Aorta (tissue), 5 donors: ENCODE data around the gene PSMB5. TPM values are rescaled to one million over a fixed set of nuclear protein-coding genes. Genes with fewer than 3 reads are reported as not detected.
A peak's percentile ranks its signal among the peaks of the same experiment; 100 is the strongest.

Experiments
- ATAC-seq: fragments of 200-7000 bp; cut with Tn5 transposase; one replicate; pipeline ENCODE4 v1.9.1; 2022; ENCODE audit warnings: moderate library complexity; ENCODE audit not compliant: low FRiP score
- DNase-seq, 2 donors: peaks; one replicate each; pipeline ENCODE4 v3.0.0-alpha.2; 2020
- H3K27ac ChIP-seq, 2 donors: one replicate each; pipeline ENCODE4 v1.5.1; 2013; ENCODE audit warnings: low read length in 2 of 2, mild to moderate bottlenecking in 2 of 2, moderate library complexity in 2 of 2, control low read depth in 1 of 2, inconsistent platforms in 1 of 2, low read depth in 1 of 2
- H3K27me3 ChIP-seq, 2 donors: one replicate each; pipeline ENCODE4 v1.6.1; 2013; ENCODE audit warnings: control low read depth in 1 of 2, low read length in 1 of 2, mild to moderate bottlenecking in 1 of 2, moderate library complexity in 1 of 2; ENCODE audit not compliant: insufficient read depth in 2 of 2, control insufficient read depth in 1 of 2
- H3K36me3 ChIP-seq, 2 donors: one replicate each; pipeline ENCODE4 v1.6.1; 2013; ENCODE audit warnings: control low read depth in 1 of 2, low read length in 1 of 2, mild to moderate bottlenecking in 1 of 2; ENCODE audit not compliant: insufficient read depth in 2 of 2, control insufficient read depth in 1 of 2
- H3K4me1 ChIP-seq, 2 donors: one replicate each; pipeline ENCODE4 v1.6.1; 2013; ENCODE audit warnings: low read length in 2 of 2, control low read depth in 1 of 2, mild to moderate bottlenecking in 1 of 2, moderate library complexity in 1 of 2; ENCODE audit not compliant: insufficient read depth in 2 of 2, control insufficient read depth in 1 of 2
- H3K4me3 ChIP-seq, 2 donors: one replicate each; pipeline ENCODE4 v1.5.1; 2013; ENCODE audit warnings: low read length in 2 of 2, control low read depth in 1 of 2, mild to moderate bottlenecking in 1 of 2
- H3K9me3 ChIP-seq: one replicate; pipeline ENCODE4 v1.6.1; 2013; ENCODE audit warnings: mild to moderate bottlenecking, low read length; ENCODE audit not compliant: control insufficient read depth
- WGBS, 2 donors: extraction: QIAGEN DNeasy Blood & Tissue Kit; methylation state at CpG; one replicate each; pipeline ENCODE4 v1.1.7; 2013; 5-methylcytosine and 5-hydroxymethylcytosine counted together
- intact Hi-C, 2 donors: fragments of 100-400 bp; cut with DNase I; formaldehyde crosslinking; loops; one replicate each; pipeline versions ENCODE4 v1.14.2 to v1.15.0; 2022
- long read RNA-seq, 2 donors: library from polyadenylated mRNA; unstranded; transcript quantifications; one replicate each; pipeline ENCODE4 v2.0.0, GENCODE V29; 2020 to 2021
- polyA plus RNA-seq, 2 donors: library from polyadenylated mRNA; stranded (reverse); fragments of 200-250 nt; gene quantifications; one replicate each; pipeline ENCODE4 v1.2.3, GENCODE V29; 2013
- total RNA-seq, 2 donors: library from RNA; stranded (reverse); fragmentation: NEBNext Ultra II Directional; extraction: Animal tissue kit (Norgen Biotek cat#: 25700); gene quantifications; one replicate each; pipeline ENCODE4 v1.2.1, GENCODE V29; 2021
- donor health status: healthy with polysubstance abuse.
- donor health status: Bipolar disorder and iron deficiency.
- donor health status: DM: no; HTN: no; CAD: no.
- donor health status: DM: no; HTN: no; CAD: no.
- donor health status: DM: yes; HTN: yes; CAD: no.

Gene PSMB5
- total RNA-seq (10 to 100 TPM; 67.7 to 68.4 TPM), polyA plus RNA-seq (100 to 1,000 TPM; 103 to 116 TPM)
- long read RNA-seq, donor 1, transcript PSMB5-202 (3 exons, 1,294 nt) = major isoform, 119 of 130 reads
- long read RNA-seq, donor 1, transcript PSMB5-205 (4 exons, 1,117 nt) = minor isoform, 6 of 130 reads
- long read RNA-seq, donor 1, partial matches to known transcripts = 1 of 130 reads
- long read RNA-seq, donor 1, other reads (novel, unspliced or antisense) = 3 of 130 reads
- long read RNA-seq, donor 2, transcript PSMB5-202 (3 exons, 1,294 nt) = major isoform, 39 of 45 reads
- long read RNA-seq, donor 2, partial matches to known transcripts = 0 of 45 reads
- long read RNA-seq, donor 2, other reads (novel, unspliced or antisense) = 3 of 45 reads

DNA sequence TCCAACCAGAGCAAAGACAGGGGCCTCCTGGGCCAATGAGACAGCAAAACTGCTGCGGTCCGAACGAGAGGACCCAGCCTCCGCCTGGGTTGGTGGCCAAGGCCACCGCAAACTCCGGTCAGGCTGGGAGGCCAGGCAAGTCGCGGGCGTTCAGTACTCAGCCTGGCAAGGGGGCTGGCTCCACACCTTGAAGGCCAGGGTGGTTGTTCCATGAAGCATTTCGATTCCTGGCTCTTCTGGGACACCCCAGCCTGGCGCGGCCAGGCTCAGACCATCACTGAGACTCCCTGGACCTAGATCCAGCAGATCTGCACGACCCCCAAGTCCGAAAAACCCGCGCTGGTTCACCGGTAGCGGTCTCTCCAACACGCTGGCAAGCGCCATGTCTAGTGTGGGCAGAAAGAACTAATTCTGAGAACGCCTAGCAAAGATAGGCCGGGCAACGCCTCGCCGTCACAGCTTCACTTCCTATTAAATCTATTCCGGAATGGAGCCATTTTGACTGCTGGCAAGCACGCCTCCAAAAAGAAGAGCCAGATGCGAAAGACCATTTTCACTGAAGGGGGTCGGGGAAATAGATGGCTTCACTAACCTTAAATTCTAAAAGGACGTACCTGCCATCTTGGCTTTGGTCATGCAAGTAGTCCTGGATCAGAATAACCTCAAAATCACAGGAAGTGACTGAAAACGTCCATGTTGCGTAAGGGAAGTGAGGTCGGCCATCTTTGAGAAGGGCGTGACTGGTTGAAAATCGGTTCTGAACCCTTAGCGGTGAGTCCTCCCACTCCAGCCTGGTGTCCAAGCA is at the start of gene PSMB5:
Gene PSMB5 (minus strand): TSS at position 403 of the 805 bp plus-strand sequence. CDS start 19 bp downstream, at position 384.
- intact Hi-C loops = no loop called here
- Histone ChIP-seq H3K4me1 (peaks cover 0 to 3% of the 10 kb centered on the region in 2 donors), H3K36me3 (peaks cover 0 to 3% of the 10 kb centered on the region in 2 donors), H3K4me3 (peak within 1 kb of the TSS; percentile 93 to 94), H3K27me3 (no peaks in the 10 kb centered on the region), H3K27ac (peak within 1 kb of the TSS; percentile 88 to 96), H3K9me3 (no peaks in the 10 kb centered on the region)
- peak; percentile 98 for ATAC-seq
- WGBS, 2 donors = 0 to 1% methylated on average over 36 of the region's 36 CpGs
- DNase-seq = peak; percentile 92 to 93

DNA sequence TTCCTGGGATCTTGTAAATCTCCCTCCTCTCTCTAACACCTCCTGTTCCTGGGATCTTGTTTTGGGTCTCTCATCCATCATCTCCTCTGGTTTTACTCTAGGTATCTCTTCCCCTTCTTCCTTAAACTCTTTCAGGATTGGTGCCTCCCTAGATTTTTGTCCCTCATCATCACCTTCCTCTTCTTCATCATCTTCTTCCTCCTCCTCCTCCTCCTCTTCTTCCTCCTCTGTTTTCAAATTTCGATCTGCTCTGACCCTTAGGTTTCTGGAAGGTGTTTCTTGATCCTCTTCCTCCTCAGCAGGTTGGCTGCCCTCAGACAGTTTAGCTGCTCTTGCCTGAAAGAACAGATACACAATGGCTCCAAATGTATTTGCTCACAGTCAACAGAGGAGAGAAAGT is 45.8 kb upstream of the PSMB5 start:
- 89 to 100% methylated on average over 1 of the region's 1 CpG for WGBS, 2 donors
- ATAC-seq (no peak), DNase-seq (no peak)
- H3K27me3 ChIP-seq = no peaks in the 10 kb centered on the region
- H3K9me3 ChIP-seq = no peaks in the 10 kb centered on the region
- no peak overlapping the region for H3K27ac ChIP-seq
- intact Hi-C loops = no loop called here
- peaks cover 19 to 27% of the 10 kb centered on the region in 2 donors for H3K36me3 ChIP-seq
- H3K4me1 ChIP-seq = no peaks in the 10 kb centered on the region
- H3K4me3 ChIP-seq = no peak overlapping the region

DNA sequence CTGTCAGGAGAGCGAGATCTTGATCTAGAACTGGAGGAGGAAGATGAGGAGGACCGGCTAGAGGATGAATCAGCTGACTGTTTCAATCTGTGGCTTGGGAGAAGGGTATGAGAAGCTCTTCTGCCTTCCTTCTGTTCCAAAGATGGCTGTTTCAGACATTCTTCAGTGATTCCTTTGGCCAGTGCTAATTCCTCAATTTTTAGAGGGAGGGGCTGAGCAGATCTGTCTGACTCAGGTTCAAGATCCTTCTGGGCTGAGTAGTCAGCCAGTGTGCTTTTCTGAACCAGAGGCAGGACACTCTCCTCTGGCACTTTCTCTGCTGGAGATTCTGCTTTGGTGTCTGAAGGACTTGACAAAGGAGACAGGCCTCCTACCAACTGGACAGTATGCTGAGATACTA is 45.0 kb upstream of the PSMB5 start:
- no peaks in the 10 kb centered on the region for H3K27me3 ChIP-seq
- ATAC-seq = no peak
- intact Hi-C loops = no loop called here
- H3K4me3 ChIP-seq = no peak overlapping the region
- WGBS, 2 donors = 90 to 91% methylated on average over 2 of the region's 2 CpGs
- H3K4me1 ChIP-seq = no peaks in the 10 kb centered on the region
- no peaks in the 10 kb centered on the region for H3K9me3 ChIP-seq
- H3K36me3 ChIP-seq = peaks cover 19 to 27% of the 10 kb centered on the region in 2 donors
- no peak overlapping the region for H3K27ac ChIP-seq
- DNase-seq = no peak

DNA sequence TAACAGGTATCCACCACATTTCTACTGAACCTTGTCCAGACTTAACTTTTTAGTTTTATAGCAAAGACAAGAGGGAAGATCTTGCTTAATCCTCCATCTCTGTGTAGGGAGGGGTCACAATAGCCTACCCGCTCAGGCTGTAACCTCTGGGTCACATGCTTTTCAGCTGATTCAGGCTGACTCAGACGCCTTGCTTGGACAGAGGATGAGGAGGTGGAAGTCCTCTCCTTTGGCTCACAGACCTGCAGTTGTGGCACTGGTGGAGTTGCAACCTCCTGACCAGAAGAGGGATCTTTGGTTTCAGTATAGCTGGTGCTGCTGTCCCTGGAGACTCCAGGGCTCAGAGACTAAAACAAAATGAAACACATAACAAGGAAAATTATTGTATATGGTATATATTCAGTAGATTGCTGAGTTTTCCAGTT is 44.0 kb upstream of the PSMB5 start:
- intact Hi-C loops = no loop called here
- DNase-seq = peak in 1 of 2 donors; percentile 88
- peak; percentile 91 for ATAC-seq
- Histone ChIP-seq H3K4me1 (no peaks in the 10 kb centered on the region), H3K27me3 (no peaks in the 10 kb centered on the region), H3K27ac (no peak overlapping the region), H3K36me3 (peaks cover 19 to 27% of the 10 kb centered on the region in 2 donors), H3K4me3 (no peak overlapping the region), H3K9me3 (no peaks in the 10 kb centered on the region)
- 19 to 20% methylated on average over 2 of the region's 2 CpGs for WGBS, 2 donors

DNA sequence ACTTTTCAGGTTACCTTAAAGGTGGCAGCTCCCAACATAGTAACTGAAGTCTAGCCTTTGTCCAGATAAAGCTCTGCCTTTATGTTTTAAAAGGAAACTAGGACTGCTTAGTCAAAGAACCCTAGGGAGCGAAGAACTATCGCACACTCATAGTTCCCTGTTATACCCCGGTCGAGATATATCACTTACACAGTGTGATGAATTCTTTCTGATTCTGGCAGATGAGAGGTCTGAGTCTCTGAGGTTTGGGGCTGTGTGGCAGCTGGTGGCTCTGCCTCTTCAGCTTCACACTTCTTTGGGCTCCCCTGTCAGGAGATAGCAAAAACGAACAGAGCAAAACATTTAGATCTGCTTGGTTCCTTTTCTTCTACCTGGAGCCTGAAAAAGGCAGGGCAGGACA is 43.3 kb upstream of the PSMB5 start:
- intact Hi-C loops = no loop called here
- no peak for DNase-seq
- Histone ChIP-seq H3K9me3 (no peaks in the 10 kb centered on the region), H3K4me3 (no peak overlapping the region), H3K36me3 (peaks cover 19 to 29% of the 10 kb centered on the region in 2 donors), H3K4me1 (no peaks in the 10 kb centered on the region), H3K27ac (peak overlapping the region in 1 of 2 donors; percentile 67), H3K27me3 (no peaks in the 10 kb centered on the region)
- no peak for ATAC-seq
- WGBS, 2 donors = 86 to 87% methylated on average over 5 of the region's 5 CpGs

DNA sequence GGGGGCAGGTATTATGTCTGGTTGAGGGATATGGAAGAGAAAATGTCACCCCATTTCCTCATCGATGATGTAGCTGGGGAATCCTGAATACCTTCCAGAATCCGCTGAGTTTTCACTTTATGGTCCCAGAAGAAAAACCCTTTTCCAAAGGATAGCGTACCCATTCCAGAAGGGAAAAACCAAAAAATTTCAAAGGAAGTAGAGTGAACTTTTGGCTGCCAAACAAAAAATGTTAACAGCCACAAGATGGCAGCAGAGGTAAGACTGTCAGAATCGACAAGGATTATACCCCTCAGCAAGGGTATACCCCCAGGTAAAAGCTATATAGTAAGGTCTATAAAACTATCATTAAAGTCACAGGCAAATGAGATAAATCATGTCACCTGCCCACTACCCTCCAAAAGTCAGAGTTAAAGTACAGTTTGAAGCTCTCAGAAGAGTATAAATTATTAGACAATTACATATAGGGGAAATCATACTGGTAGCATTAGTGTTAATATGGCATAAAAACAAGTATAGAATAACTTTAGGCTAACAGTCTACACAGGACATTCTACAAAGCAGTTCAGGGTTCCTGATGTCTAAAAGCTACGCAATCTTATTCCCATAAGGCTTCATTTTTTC is 42.2 kb upstream of the PSMB5 start:
- Histone ChIP-seq H3K36me3 (peaks cover 19 to 30% of the 10 kb centered on the region in 2 donors), H3K4me3 (no peak overlapping the region), H3K9me3 (no peaks in the 10 kb centered on the region), H3K27me3 (no peaks in the 10 kb centered on the region), H3K4me1 (no peaks in the 10 kb centered on the region), H3K27ac (no peak overlapping the region)
- ATAC-seq (no peak), DNase-seq (no peak)
- intact Hi-C loops = no loop called here
- WGBS, 2 donors = 50 to 55% methylated on average over 5 of the region's 5 CpGs

DNA sequence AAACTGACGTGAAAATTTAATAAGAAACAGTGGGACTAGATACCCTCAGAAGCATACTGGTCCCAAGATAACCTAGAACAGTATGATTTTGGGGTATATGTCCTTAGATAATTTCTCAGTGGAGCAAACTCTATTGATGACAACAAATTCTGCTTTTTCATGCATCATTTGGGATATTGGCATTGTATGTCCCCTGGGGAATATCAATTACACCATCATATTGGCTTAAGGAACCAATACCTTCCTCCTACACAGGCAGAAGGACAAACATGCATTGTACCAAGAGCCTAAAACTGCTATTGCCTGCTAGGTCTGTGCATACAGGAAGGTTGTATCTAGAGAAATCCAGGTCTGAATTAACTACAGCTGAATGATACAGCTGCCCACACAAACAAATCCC is 40.2 kb upstream of the PSMB5 start:
- WGBS, 2 donors = 83 to 87% methylated on average over 1 of the region's 1 CpG
- intact Hi-C loops = no loop called here
- ATAC-seq (no peak), DNase-seq (no peak)
- H3K27ac ChIP-seq = no peak overlapping the region
- no peaks in the 10 kb centered on the region for H3K4me1 ChIP-seq
- H3K4me3 ChIP-seq = no peak overlapping the region
- peaks cover 12 to 22% of the 10 kb centered on the region in 2 donors for H3K36me3 ChIP-seq
- no peaks in the 10 kb centered on the region for H3K27me3 ChIP-seq
- no peaks in the 10 kb centered on the region for H3K9me3 ChIP-seq

DNA sequence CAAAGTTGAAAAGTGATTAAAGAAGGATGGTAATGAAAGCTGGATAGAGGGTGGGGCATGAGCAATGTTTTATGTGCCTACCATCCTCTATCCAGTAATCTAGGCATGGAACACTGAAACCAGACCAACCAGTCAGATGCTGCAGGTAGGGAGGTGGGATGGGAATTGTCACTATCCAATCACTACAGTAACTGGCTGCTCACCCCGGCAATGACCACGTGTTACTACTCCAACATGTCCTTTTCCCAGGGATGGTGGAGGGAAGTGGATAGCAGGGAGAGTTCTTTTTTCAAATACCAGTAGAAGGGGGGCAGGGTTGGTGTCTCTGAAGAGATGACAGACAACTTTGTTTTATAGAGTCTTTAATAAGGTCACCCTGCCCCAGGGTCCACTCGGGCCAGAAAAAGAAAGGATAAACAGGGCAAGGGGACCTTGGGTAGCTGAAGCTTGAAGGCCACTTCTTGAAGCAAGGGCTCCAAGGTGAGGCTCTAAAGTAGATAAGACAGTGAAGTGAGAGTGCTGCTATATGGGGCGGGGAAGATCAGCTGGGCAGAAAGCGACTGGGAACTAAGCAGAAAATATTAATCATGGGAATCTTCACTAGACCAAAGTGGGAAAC is 37.3 kb upstream of the PSMB5 start:
- Histone ChIP-seq H3K4me3 (no peak overlapping the region), H3K27ac (peak overlapping the region in 1 of 2 donors; percentile 14)

More for the DNA sequence above, 37.3 kb upstream of the PSMB5 start:
- no peaks in the 10 kb centered on the region for H3K4me1 ChIP-seq
- ATAC-seq (no peak), DNase-seq (no peak)
- H3K9me3 ChIP-seq = no peaks in the 10 kb centered on the region
- H3K27me3 ChIP-seq = no peaks in the 10 kb centered on the region
- intact Hi-C loops = no loop called here
- H3K36me3 ChIP-seq = peaks cover 7 to 12% of the 10 kb centered on the region in 2 donors
- WGBS, 2 donors = 35 to 38% methylated on average over 5 of the region's 5 CpGs
